ENCODE data around the gene WDPCP. TPM values are rescaled to one million over a fixed set of nuclear protein-coding genes. Genes with fewer than 3 reads are reported as not detected.

The WDPCP gene, protein sequence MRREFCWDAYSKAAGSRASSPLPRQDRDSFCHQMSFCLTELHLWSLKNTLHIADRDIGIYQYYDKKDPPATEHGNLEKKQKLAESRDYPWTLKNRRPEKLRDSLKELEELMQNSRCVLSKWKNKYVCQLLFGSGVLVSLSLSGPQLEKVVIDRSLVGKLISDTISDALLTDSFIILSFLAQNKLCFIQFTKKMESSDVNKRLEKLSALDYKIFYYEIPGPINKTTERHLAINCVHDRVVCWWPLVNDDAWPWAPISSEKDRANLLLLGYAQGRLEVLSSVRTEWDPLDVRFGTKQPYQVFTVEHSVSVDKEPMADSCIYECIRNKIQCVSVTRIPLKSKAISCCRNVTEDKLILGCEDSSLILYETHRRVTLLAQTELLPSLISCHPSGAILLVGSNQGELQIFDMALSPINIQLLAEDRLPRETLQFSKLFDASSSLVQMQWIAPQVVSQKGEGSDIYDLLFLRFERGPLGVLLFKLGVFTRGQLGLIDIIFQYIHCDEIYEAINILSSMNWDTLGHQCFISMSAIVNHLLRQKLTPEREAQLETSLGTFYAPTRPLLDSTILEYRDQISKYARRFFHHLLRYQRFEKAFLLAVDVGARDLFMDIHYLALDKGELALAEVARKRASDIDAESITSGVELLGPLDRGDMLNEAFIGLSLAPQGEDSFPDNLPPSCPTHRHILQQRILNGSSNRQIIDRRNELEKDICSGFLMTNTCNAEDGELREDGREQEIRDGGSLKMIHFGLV
- polyA plus RNA-seq (2011; rRNA removed) = 6.8 and 7.6 TPM in 2 replicates
- polyA plus RNA-seq (2012; cell fraction: cytosol; rRNA removed) = 2.9 and 3.3 TPM in 2 replicates
- 3.3 and 6.4 TPM in 2 replicates for polyA plus RNA-seq (2012; cell fraction: nucleus; rRNA removed)
- polyA plus RNA-seq (2017; fragmentation: RNase III; extraction: RNeasy Plus Mini Kit Qiagen cat#74134 plus additional on column Dnase treatment) = 3.0 to 3.3 TPM (median 3.0 TPM) in 3 replicates
- polyA minus RNA-seq (2011; rRNA and poly(A)+ RNA removed) = 19.1 and 22.7 TPM in 2 replicates

DNA sequence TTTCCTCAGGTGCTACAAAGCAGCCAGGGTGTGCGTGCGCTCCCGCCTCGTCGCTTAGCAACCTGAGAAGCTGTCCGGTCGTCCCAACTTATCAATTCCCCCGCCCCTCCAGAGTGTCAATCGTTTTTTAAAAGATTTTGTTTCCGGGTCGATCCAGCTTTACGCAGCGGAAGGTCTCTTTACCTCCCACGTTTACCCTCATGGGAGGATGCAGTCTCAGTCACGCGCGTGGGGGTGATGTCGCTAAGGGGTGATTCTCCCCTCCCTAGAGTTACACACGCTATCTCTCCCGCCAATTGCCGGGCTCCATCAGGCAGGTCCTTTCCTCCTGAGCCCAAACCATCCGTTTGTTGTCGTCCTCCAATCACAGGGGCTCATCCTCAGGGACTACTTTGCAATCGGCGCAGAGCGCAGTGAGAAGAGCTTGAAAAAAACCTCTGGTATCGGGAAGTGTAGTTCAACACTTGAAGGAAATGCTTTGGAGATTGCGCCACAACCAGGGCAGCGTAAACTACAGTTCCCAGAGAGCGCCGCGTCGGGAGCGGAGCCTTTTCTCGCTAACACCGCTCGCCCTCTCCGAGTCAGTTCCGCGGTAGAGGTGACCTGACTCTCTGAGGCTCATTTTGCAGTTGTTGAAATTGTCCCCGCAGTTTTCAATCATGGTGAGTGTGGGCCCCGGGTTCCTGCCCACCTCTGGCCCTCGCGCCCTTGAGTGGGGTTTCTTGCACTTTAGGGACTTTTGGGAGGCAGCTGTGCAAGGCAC lies at the start of gene WDPCP, which contains the start of gene MDH1:
TSS of gene WDPCP (minus strand) at position 93 of the 763 bp plus-strand sequence. CDS start 206 bp downstream, outside the sequence.
TSS of gene MDH1 (plus strand) at position 579 of the 763 bp plus-strand sequence. CDS start at position 660, 81 bp downstream.
- 2% methylated on average over 44 of the region's 44 CpGs for WGBS (ENCODE audit: missing lambda C conversion rate)
- FAIRE-seq (peak; percentile 98), ATAC-seq (peak; percentile 94 to 97), DNase-seq (ENCODE audit: low read depth in 1 of 2, low spot score in 1 of 2) (peak; percentile 89 to 100)
- H3K27ac ChIP-seq = peak within 1 kb of the TSS; percentile 78 to 92
- peak within 1 kb of the TSS; percentile 93 for H3K4me2 ChIP-seq
- H3K4me1 ChIP-seq = peaks cover 24% of the 10 kb centered on the region
- H3K4me3 ChIP-seq = peak within 1 kb of the TSS; percentile 93
- ChIA-PET CTCF (interaction anchor here (1.1 to 1.9 kb wide), 4 partner anchors 10 to 100 kb away, joined by 3 to 5 read pairs (median 4); no protein-coding TSS in a partner anchor), POLR2A (interaction anchor here (0.6 to 1.8 kb wide), 16 partner anchors 8 to 1083 kb away, joined by 3 to 21 read pairs (median 4); partner anchors contain the start of genes SERTAD2, TMEM17 and UGP2)
- no peaks in the 10 kb centered on the region for H3K9me3 ChIP-seq
- no peak for TF ChIP-seq ZC3H11A (IDR thresholded peaks at IDR 0.05)
- peak; percentile 81 to 96; a peak in 4 of 5 replicates for TF ChIP-seq JUN (IDR thresholded peaks at IDR 0.05)
- TF ChIP-seq PHF8 (IDR thresholded peaks at IDR 0.05; ENCODE audit: borderline replicate concordance, low read depth) = no peak; the same call in none of the 2 replicates
- peak; percentile 80 for TF ChIP-seq KDM5A (IDR thresholded peaks at IDR 0.05)
- no peak for TF ChIP-seq FOSB (CRISPR knock-in tag; IDR thresholded peaks at IDR 0.05)
- TF ChIP-seq, protein P1, sequence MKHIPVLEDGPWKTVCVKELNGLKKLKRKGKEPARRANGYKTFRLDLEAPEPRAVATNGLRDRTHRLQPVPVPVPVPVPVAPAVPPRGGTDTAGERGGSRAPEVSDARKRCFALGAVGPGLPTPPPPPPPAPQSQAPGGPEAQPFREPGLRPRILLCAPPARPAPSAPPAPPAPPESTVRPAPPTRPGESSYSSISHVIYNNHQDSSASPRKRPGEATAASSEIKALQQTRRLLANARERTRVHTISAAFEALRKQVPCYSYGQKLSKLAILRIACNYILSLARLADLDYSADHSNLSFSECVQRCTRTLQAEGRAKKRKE (CRISPR knock-in tag; IDR thresholded peaks at IDR 0.05; ENCODE audit: low read depth) = no peak
- TF ChIP-seq, protein P2, sequence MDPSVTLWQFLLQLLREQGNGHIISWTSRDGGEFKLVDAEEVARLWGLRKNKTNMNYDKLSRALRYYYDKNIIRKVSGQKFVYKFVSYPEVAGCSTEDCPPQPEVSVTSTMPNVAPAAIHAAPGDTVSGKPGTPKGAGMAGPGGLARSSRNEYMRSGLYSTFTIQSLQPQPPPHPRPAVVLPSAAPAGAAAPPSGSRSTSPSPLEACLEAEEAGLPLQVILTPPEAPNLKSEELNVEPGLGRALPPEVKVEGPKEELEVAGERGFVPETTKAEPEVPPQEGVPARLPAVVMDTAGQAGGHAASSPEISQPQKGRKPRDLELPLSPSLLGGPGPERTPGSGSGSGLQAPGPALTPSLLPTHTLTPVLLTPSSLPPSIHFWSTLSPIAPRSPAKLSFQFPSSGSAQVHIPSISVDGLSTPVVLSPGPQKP (IDR thresholded peaks at IDR 0.05; ENCODE audit: low read depth, low read length) = no peak
- TF ChIP-seq RNF2 (IDR thresholded peaks at IDR 0.05; ENCODE audit: borderline replicate concordance, low read depth) = no peak
- no peak for TF ChIP-seq FOSL2 (IDR thresholded peaks at IDR 0.05)
- peak; percentile 52 for TF ChIP-seq FOSL2 (CRISPR knock-in tag; IDR thresholded peaks at IDR 0.05)
- peak; percentile 86 to 95 for TF ChIP-seq CEBPB (IDR thresholded peaks at IDR 0.05)
- no peak for TF ChIP-seq HEYL (CRISPR knock-in tag; IDR thresholded peaks at IDR 0.05)
- TF ChIP-seq, protein P3, sequence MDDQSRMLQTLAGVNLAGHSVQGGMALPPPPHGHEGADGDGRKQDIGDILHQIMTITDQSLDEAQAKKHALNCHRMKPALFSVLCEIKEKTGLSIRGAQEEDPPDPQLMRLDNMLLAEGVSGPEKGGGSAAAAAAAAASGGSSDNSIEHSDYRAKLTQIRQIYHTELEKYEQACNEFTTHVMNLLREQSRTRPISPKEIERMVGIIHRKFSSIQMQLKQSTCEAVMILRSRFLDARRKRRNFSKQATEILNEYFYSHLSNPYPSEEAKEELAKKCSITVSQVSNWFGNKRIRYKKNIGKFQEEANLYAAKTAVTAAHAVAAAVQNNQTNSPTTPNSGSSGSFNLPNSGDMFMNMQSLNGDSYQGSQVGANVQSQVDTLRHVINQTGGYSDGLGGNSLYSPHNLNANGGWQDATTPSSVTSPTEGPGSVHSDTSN (IDR thresholded peaks at IDR 0.05) = peak; percentile 90
- no peak for TF ChIP-seq SREBF2 (IDR thresholded peaks at IDR 0.05)
- TF ChIP-seq HDAC2 (IDR thresholded peaks at IDR 0.05) = no peak; the same call in 1 of the 2 replicates
- no peak for TF ChIP-seq ZNF302 (CRISPR knock-in tag; IDR thresholded peaks at IDR 0.05)
- no peak for TF ChIP-seq TFCP2L1 (CRISPR knock-in tag; IDR thresholded peaks at IDR 0.05)
- TF ChIP-seq, protein P4, sequence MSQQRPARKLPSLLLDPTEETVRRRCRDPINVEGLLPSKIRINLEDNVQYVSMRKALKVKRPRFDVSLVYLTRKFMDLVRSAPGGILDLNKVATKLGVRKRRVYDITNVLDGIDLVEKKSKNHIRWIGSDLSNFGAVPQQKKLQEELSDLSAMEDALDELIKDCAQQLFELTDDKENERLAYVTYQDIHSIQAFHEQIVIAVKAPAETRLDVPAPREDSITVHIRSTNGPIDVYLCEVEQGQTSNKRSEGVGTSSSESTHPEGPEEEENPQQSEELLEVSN (IDR thresholded peaks at IDR 0.05; ENCODE audit: borderline replicate concordance, low read depth) = peak; percentile 69; the same call in 1 of the 2 replicates
- TF ChIP-seq JUNB (IDR thresholded peaks at IDR 0.05) = no peak
- peak; percentile 24; the same call in 1 of the 2 replicates for TF ChIP-seq EHF (CRISPR knock-in tag; IDR thresholded peaks at IDR 0.05)
- TF ChIP-seq HOXA7 (CRISPR knock-in tag; IDR thresholded peaks at IDR 0.05) = no peak
- no peak for TF ChIP-seq CBX8 (IDR thresholded peaks at IDR 0.05)
- TF ChIP-seq POLR2AphosphoS2 (conservative IDR thresholded peaks at IDR 0.05; ENCODE audit: low read length) = no peak
- TF ChIP-seq, protein P5, sequence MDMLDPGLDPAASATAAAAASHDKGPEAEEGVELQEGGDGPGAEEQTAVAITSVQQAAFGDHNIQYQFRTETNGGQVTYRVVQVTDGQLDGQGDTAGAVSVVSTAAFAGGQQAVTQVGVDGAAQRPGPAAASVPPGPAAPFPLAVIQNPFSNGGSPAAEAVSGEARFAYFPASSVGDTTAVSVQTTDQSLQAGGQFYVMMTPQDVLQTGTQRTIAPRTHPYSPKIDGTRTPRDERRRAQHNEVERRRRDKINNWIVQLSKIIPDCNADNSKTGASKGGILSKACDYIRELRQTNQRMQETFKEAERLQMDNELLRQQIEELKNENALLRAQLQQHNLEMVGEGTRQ (IDR thresholded peaks at IDR 0.05) = no peak
- peak; percentile 71; the same call in 1 of the 2 replicates for TF ChIP-seq RFX5 (IDR thresholded peaks at IDR 0.05)
- TF ChIP-seq, protein P6, sequence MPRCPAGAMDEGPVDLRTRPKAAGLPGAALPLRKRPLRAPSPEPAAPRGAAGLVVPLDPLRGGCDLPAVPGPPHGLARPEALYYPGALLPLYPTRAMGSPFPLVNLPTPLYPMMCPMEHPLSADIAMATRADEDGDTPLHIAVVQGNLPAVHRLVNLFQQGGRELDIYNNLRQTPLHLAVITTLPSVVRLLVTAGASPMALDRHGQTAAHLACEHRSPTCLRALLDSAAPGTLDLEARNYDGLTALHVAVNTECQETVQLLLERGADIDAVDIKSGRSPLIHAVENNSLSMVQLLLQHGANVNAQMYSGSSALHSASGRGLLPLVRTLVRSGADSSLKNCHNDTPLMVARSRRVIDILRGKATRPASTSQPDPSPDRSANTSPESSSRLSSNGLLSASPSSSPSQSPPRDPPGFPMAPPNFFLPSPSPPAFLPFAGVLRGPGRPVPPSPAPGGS (IDR thresholded peaks at IDR 0.05) = peak; percentile 86; the same call in 2 of the 3 replicates
- peak; percentile 61; the same call in 1 of the 2 replicates for TF ChIP-seq RCOR1 (IDR thresholded peaks at IDR 0.05; ENCODE audit: low read depth, low read length)
- TF ChIP-seq BHLHE40 (IDR thresholded peaks at IDR 0.05; ENCODE audit: low read depth, low read length) = 0 out of 2 replicates have a peak, but pooled peaks have one; percentile 23
- TF ChIP-seq FOXS1 (CRISPR knock-in tag; IDR thresholded peaks at IDR 0.05) = no peak
- TF ChIP-seq CHD2 (IDR thresholded peaks at IDR 0.05; ENCODE audit: low read length, partially characterized antibody) = peak; percentile 81
- TF ChIP-seq HOXB13 (CRISPR knock-in tag; IDR thresholded peaks at IDR 0.05; ENCODE audit: low read depth) = no peak
- no peak for TF ChIP-seq MAFK (IDR thresholded peaks at IDR 0.05; ENCODE audit: partially characterized antibody)

Data from A549 (cell line).